Measurements from ENCODE around the gene NXPE3. TPM values are rescaled to one million over a fixed set of nuclear protein-coding genes. Genes with fewer than 3 reads are reported as not detected.

NXPE3 gene
- total and polyA plus RNA-seq, 4 donors: 4.5 to 14.2 (median 8.0) TPM

GRCh38 chr3:101833446-101833974, 54.5 kb downstream of the NXPE3 start:
- H3K9me3 ChIP-seq (ENCODE audit: control insufficient read depth in 4 of 4, insufficient read depth in 3 of 4, low read length in 3 of 4): no peaks in the 10 kb centered on the region
- no peak overlapping the region for H3K27ac ChIP-seq (ENCODE audit: low read depth in 1 of 2, low read length in 1 of 2)
- no peak overlapping the region for H3K9ac ChIP-seq (ENCODE audit: insufficient read depth in 1 of 2, low read length in 2 of 2)
- H3K27me3 ChIP-seq (ENCODE audit: control insufficient read depth in 3 of 3, insufficient read depth in 3 of 3, low read length in 2 of 3): no peaks in the 10 kb centered on the region
- DNase-seq: no peak
- H3K4me3 ChIP-seq: no peak overlapping the region
- H3K36me3 ChIP-seq (ENCODE audit: control insufficient read depth in 4 of 4, insufficient read depth in 4 of 4, low read length in 4 of 4): peaks cover 0 to 3% (median 0%) of the 10 kb centered on the region in 4 donors
- TF ChIP-seq CTCF (IDR thresholded peaks at IDR 0.05; ENCODE audit: control extremely low read depth, extremely low read depth): no peak
- WGBS, 2 donors: 60 to 72% methylated on average over 2 of the region's 2 CpGs
- H3K4me1 ChIP-seq (ENCODE audit: control insufficient read depth in 5 of 5, insufficient read depth in 5 of 5, low read length in 5 of 5): peaks cover 2 to 15% (median 7%) of the 10 kb centered on the region in 5 donors
- no peak for ATAC-seq (ENCODE audit: insufficient read depth, low FRiP score)

GRCh38 chr3:101835676-101836075, 56.7 kb downstream of the NXPE3 start:
- Histone ChIP-seq H3K36me3 (ENCODE audit: control insufficient read depth in 4 of 4, insufficient read depth in 4 of 4, low read length in 4 of 4) (peaks cover 0 to 3% (median 0%) of the 10 kb centered on the region in 4 donors), H3K27me3 (ENCODE audit: control insufficient read depth in 3 of 3, insufficient read depth in 3 of 3, low read length in 2 of 3) (no peaks in the 10 kb centered on the region), H3K4me1 (ENCODE audit: control insufficient read depth in 5 of 5, insufficient read depth in 5 of 5, low read length in 5 of 5) (peaks cover 0 to 2% (median 0%) of the 10 kb centered on the region in 5 donors), H3K9me3 (ENCODE audit: control insufficient read depth in 4 of 4, insufficient read depth in 3 of 4, low read length in 3 of 4) (no peaks in the 10 kb centered on the region), H3K4me3 (no peak overlapping the region), H3K27ac (ENCODE audit: low read depth in 1 of 2, low read length in 1 of 2) (no peak overlapping the region), H3K9ac (ENCODE audit: insufficient read depth in 1 of 2, low read length in 2 of 2) (no peak overlapping the region)
- TF ChIP-seq CTCF (IDR thresholded peaks at IDR 0.05; ENCODE audit: control extremely low read depth, extremely low read depth): no peak
- WGBS, 2 donors: 97% methylated on average over 2 of the region's 2 CpGs
- DNase-seq (no peak), ATAC-seq (ENCODE audit: insufficient read depth, low FRiP score) (no peak)

- DNase-seq (no peak), ATAC-seq (ENCODE audit: insufficient read depth, low FRiP score) (no peak)
- WGBS, 2 donors: 97% methylated on average over 6 of the region's 6 CpGs
- Histone ChIP-seq H3K4me3 (no peak overlapping the region), H3K4me1 (ENCODE audit: control insufficient read depth in 5 of 5, insufficient read depth in 5 of 5, low read length in 5 of 5) (peaks cover 0 to 2% (median 0%) of the 10 kb centered on the region in 5 donors), H3K27ac (ENCODE audit: low read depth in 1 of 2, low read length in 1 of 2) (no peak overlapping the region), H3K9ac (ENCODE audit: insufficient read depth in 1 of 2, low read length in 2 of 2) (no peak overlapping the region), H3K27me3 (ENCODE audit: control insufficient read depth in 3 of 3, insufficient read depth in 3 of 3, low read length in 2 of 3) (no peaks in the 10 kb centered on the region), H3K9me3 (ENCODE audit: control insufficient read depth in 4 of 4, insufficient read depth in 3 of 4, low read length in 3 of 4) (no peaks in the 10 kb centered on the region), H3K36me3 (ENCODE audit: control insufficient read depth in 4 of 4, insufficient read depth in 4 of 4, low read length in 4 of 4) (peaks cover 0 to 3% (median 0%) of the 10 kb centered on the region in 4 donors)
- no peak for TF ChIP-seq CTCF (IDR thresholded peaks at IDR 0.05; ENCODE audit: control extremely low read depth, extremely low read depth)
Measured at GRCh38 chr3:101836160-101836559, 57.1 kb downstream of the NXPE3 start.
